NCI-H446 (cell line): ENCODE data around the gene MSH4.
"Not testable (repeated sequence)": the region's sequence is repeated elsewhere in the genome, so short reads cannot be mapped to it uniquely, and the experiment has no call there.

Experiments
- DNase-seq, 2 experiments: peaks; one replicate each; lab custom pipeline; 2025; lab: John Stamatoyannopoulos, UW

Gene MSH4

GRCh38 chr1:75796376-75797272 lies at the start of gene MSH4:
TSS of gene MSH4 (plus strand) at chr1:75796882. CDS start at chr1:75796986, 104 bp downstream.
- DNase-seq = no peak

DNA sequence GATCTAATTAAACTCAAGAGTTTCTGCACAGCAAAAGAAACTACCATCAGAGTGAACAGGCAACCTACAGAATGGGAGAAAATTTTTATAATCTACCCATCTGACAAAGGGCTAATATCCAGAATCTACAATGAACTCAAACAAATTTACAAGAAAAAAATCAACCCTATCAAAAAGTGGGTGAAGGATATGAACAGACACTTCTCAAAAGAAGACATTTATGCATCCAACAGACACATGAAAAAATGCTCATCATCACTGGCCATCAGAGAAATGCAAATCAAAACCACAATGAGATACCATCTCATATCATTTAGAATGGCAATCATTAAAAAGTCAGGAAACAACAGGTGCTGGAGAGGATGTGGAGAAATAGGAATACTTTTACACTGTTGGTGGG lies 39.5 kb upstream of the MSH4 start:
- DNase-seq = not testable (repeated sequence)

- DNase-seq = not testable (repeated sequence)
Observed at GRCh38 chr1:75758543-75758942, 38.1 kb upstream of the MSH4 start.

DNA sequence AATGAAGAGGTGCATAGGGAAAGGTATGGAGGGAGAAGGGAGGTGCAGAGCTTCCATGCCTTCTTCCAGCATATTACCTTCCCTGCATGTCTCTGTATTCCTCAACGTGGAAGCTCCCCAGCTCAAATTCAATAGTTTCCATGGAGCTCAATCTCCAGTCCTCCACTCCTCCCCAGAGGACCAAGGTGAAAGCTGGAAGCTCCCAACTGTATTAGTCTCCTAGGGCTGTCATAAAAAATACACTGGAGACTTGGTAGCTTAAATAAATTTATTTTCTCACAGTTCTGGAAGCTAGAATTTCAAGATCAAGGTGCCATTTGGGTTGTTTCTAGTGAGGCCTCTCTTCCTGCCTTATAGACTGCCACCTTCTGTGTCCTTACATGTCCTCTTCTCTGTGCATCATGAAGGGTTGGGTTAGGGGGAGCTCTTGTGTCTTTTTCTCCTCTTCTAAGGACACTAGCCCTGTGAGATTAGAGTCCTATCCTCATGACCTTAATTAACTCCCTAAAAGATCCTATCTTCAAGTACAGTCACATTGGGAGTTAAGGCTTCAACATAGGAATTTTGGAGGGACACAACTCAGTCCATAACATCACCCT lies 32.5 kb upstream of the MSH4 start:
- no peak for DNase-seq

DNA sequence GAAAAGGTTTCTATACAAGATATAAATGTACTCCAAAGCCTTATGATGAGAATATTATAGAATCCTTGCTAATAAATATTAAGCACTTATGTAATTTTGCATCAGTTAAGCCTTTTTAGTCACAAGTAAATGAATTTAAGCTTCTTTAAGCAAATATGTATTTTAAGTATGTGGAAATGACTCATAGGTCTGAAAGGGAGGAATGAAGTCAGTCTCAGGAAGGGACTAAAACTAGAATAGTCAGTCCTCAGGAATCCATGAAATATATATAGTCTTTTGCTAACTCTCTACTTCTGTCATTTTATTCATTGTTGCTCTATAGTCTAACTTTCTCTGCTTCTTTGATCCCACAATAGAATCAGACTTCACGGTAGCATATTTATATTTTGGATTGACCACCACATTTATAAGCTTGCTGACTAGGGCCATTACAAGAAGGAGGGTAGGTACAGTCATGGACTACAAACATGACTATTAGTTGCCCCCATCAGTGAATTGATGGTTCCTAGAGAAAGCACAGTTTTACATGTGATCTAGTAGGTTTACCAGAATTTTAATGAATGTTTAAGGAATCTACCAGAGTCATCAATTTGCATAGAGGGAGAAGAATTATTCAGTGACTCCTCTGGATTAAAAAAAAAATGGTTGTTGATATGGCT lies 30.9 kb upstream of the MSH4 start:
- DNase-seq = no peak

GRCh38 chr1:75768016-75768415 lies 28.7 kb upstream of the MSH4 start:
- no peak for DNase-seq

DNA sequence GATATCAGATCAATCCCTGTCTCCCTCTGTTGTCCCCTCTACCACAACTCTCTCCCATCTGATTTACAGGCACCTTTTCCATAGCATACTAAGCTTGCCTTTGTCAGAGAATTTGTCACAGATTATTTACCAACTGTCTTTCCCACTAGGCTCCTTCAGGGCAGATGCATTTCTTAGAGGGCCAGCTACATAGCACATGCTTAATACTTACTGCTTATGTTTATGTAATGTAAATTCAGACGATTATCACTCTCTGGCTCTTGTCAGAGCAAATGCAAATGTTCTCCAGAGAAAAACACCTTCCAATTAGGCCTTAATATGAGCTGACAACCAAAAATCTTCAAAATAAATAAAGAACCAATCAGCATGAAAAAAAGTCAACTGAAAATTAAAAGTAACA lies 25.9 kb upstream of the MSH4 start:
- DNase-seq = no peak

- no peak for DNase-seq
Observed at GRCh38 chr1:75771978-75772377, 24.7 kb upstream of the MSH4 start.

DNA sequence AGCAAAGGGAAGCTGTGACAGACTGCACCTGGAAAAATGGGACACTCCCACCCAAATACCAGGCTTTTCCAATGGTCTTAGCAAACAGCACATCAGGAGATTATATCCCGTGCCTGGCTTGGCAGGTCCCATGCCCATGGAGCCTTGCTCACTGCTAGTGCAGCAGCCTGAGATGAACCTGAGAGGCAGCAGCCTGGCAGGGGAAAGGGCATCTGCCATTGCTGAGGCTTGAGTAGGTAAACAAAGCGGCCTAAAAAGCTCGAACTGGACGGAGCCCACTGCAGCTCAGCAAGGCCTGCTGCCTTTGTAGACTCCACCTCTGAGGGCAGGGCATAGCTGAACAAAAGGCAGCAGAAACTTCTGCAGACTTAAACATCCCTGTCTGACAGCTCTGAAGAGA lies 18.9 kb upstream of the MSH4 start:
- DNase-seq = not testable (repeated sequence)

- DNase-seq = not testable (repeated sequence)
Observed at GRCh38 chr1:75778694-75779093, 18.0 kb upstream of the MSH4 start.

- not testable (repeated sequence) for DNase-seq
Observed at GRCh38 chr1:75780183-75780582, 16.5 kb upstream of the MSH4 start.

GRCh38 chr1:75783920-75784319 lies 12.8 kb upstream of the MSH4 start:
- DNase-seq = not testable (repeated sequence)

- no peak for DNase-seq
Observed at GRCh38 chr1:75785320-75785982, 11.2 kb upstream of the MSH4 start.

DNA sequence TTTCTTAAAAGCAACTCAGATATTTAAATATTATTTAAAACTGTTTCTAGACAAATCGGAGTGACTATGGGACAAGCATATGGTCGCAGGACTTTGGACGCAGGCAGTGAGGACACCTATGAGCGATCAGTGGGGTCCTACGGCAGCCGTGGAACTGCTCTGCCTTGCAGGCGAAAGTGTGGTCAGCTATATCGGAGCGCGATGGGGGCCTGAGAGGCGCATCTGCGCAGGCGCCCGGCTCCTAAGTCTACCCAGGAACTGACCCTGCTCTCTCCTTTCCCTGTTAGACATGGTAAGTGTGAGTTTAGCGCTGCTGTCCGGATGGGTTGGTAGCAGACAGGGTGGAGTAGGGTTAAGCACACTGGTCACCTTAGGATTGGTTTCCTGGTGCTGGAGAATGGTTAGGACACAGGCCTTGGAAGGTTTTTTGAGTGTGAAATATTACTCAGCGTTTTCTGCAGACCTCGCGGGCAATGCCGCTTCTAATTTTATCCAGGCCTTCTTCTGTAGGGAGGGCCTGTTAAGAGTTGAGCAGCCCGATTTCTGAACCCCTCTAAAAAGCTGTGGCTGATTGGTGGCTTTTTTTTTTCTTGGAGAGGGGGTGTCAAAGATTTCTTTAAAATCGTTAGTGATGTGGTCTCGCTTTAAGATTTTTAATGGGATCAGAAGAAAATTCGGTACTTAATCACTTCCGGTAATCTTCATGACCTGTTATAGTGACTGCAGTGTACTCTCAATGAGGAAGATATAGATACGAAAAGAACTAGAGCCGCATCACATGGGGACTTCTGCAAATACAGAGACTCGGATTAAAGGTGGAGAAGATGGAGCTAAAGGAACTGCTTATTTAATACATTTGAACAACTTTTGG lies 10.5 kb upstream of the MSH4 start, which contains the start of gene RABGGTB:
Gene RABGGTB (plus strand): TSS at position 274 of the 871 bp plus-strand sequence. CDS start 16 bp downstream, at position 290.
- DNase-seq = peak; percentile 95 to 98

GRCh38 chr1:75786901-75787493 lies 9.7 kb upstream of the MSH4 start:
- no peak for DNase-seq

DNA sequence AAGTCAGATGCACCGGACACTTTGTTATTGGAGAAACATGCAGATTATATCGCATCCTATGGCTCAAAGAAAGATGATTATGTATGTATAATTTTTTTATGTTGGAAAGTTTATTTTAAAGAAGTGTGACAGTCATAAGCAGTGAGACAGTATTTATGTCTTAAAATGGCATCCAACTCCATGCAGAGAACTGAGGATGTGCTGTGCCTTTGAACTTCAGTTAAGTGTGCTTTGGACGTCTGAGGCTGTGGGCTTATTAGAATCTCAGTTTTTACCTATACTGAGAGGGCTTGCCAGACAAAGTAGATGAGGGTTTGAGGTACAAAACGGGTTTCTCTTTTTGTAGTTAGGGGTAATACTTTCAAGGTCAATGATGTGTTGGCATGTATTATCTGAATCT lies 9.2 kb upstream of the MSH4 start:
- DNase-seq = no peak

DNA sequence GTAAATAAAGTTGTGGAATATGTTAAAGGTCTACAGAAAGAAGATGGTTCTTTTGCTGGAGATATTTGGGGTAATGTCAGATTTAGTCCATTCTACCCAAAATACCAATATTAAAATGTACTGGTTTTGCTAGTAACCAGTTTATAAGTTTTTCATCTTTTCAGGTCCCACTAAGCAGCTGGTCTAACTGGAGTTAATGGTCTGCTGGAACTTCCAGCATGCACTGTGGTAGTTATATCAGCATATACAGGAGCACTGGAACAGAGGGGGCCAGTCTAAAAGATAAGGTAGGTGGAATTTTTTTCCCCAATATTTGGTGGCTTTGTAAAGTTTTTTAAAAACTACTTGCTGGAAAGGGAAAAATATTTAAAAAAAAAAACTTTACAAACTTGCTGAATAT lies 6.7 kb upstream of the MSH4 start:
- no peak for DNase-seq

DNA sequence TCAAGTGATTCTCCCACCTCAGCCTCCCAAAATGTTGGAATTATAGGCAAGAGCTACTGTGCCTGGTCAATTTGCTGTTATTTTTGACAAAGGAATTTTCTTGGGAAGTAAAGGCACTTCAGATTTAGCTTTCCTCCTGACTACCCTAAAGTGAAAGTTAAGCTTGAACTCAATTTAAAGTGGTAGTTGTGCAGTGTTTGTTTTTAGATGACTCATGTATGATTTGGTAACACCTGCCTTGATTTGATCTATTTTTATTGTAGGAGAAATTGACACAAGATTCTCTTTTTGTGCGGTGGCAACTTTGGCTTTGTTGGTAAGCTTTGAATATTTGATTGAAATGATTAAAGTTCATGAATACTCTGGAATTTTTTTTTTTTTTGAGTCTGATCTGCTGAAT lies 5.7 kb upstream of the MSH4 start:
- DNase-seq = no peak

GRCh38 chr1:75792091-75792490 lies 4.6 kb upstream of the MSH4 start:
- DNase-seq = no peak

DNA sequence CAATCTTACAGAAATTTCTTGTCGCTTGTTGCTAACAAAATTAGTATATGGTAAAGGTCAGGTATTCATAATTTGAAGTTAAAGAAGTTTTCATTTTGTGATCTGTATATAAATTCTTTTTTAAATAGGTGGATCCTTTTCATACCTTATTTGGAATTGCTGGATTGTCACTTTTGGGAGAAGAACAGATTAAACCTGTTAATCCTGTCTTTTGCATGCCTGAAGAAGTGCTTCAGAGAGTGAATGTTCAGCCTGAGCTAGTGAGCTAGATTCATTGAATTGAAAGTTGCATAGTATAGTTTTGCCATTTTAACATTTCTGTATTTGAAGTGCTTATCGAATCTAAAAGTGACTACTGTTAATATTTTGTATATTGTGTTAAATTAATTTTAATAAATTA lies 2.3 kb upstream of the MSH4 start:
- no peak for DNase-seq

DNA sequence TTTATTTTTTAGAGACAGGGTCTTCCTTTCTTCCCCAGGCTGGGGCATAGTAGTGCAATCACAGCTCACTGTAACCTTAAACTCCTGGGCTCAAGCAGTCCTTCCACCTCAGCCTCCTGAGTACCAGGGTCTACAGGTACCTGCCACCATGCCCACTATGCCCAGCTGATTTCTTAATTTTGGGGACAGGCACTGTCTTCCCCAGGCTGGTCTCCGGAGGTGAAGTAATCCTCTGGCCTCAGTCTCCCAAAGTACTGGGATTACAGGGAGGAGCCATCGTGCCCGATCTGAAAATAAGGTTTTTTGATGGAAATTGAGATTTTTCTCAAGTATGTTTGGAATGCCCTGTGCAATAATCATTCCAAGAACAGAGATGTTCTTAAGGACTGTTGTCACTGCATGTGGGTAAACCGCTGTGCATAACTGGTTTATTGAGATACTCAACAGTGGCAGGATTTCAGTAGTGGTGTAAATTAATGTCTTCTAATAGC lies 934 bp upstream of the MSH4 start:
- no peak for DNase-seq
